Measurements from ENCODE around the gene KLHDC7A.

KLHDC7A gene

GRCh38 chr1:18473195-18473815 lies 7.4 kb upstream of the KLHDC7A start:
- H3K36me3 ChIP-seq (ENCODE audit: control insufficient read depth, insufficient read depth, low read length, severe bottlenecking), result no peaks in the 10 kb centered on the region
- peaks cover 3% of the 10 kb centered on the region for H3K9me3 ChIP-seq (ENCODE audit: control insufficient read depth, low read length)
- DNase-seq (ENCODE audit: low read depth), result no peak
- H3K9ac ChIP-seq (ENCODE audit: low read length), result no peak overlapping the region
- H3K4me3 ChIP-seq (ENCODE audit: low read length), result no peak overlapping the region
- no peaks in the 10 kb centered on the region for H3K4me1 ChIP-seq (ENCODE audit: control insufficient read depth, insufficient read depth, low read length)
- peaks cover 39% of the 10 kb centered on the region for H3K27me3 ChIP-seq (replicated peaks; ENCODE audit: control insufficient read depth, insufficient read depth, low read length)

GRCh38 chr1:18474559-18475175 lies 6.1 kb upstream of the KLHDC7A start:
- DNase-seq (ENCODE audit: low read depth), result no peak
- Histone ChIP-seq H3K36me3 (ENCODE audit: control insufficient read depth, insufficient read depth, low read length, severe bottlenecking) (no peaks in the 10 kb centered on the region), H3K9ac (ENCODE audit: low read length) (no peak overlapping the region), H3K9me3 (ENCODE audit: control insufficient read depth, low read length) (no peaks in the 10 kb centered on the region), H3K4me3 (ENCODE audit: low read length) (no peak overlapping the region), H3K4me1 (ENCODE audit: control insufficient read depth, insufficient read depth, low read length) (peaks cover 1% of the 10 kb centered on the region), H3K27me3 (replicated peaks; ENCODE audit: control insufficient read depth, insufficient read depth, low read length) (peaks cover 29% of the 10 kb centered on the region)

GRCh38 chr1:18475234-18475905 lies 5.4 kb upstream of the KLHDC7A start:
- DNase-seq (ENCODE audit: low read depth), result no peak
- Histone ChIP-seq H3K36me3 (ENCODE audit: control insufficient read depth, insufficient read depth, low read length, severe bottlenecking) (no peaks in the 10 kb centered on the region), H3K27me3 (replicated peaks; ENCODE audit: control insufficient read depth, insufficient read depth, low read length) (peaks cover 24% of the 10 kb centered on the region), H3K4me1 (ENCODE audit: control insufficient read depth, insufficient read depth, low read length) (peaks cover 7% of the 10 kb centered on the region), H3K4me3 (ENCODE audit: low read length) (no peak overlapping the region), H3K9ac (ENCODE audit: low read length) (no peak overlapping the region), H3K9me3 (ENCODE audit: control insufficient read depth, low read length) (no peaks in the 10 kb centered on the region)

- Histone ChIP-seq H3K9me3 (ENCODE audit: control insufficient read depth, low read length) (no peaks in the 10 kb centered on the region), H3K27me3 (replicated peaks; ENCODE audit: control insufficient read depth, insufficient read depth, low read length) (peaks cover 21% of the 10 kb centered on the region), H3K4me1 (ENCODE audit: control insufficient read depth, insufficient read depth, low read length) (peaks cover 13% of the 10 kb centered on the region), H3K9ac (ENCODE audit: low read length) (no peak overlapping the region), H3K36me3 (ENCODE audit: control insufficient read depth, insufficient read depth, low read length, severe bottlenecking) (no peaks in the 10 kb centered on the region), H3K4me3 (ENCODE audit: low read length) (no peak overlapping the region)
- DNase-seq (ENCODE audit: low read depth), result no peak
Observed at GRCh38 chr1:18479454-18479853, 1.3 kb upstream of the KLHDC7A start.

DNA sequence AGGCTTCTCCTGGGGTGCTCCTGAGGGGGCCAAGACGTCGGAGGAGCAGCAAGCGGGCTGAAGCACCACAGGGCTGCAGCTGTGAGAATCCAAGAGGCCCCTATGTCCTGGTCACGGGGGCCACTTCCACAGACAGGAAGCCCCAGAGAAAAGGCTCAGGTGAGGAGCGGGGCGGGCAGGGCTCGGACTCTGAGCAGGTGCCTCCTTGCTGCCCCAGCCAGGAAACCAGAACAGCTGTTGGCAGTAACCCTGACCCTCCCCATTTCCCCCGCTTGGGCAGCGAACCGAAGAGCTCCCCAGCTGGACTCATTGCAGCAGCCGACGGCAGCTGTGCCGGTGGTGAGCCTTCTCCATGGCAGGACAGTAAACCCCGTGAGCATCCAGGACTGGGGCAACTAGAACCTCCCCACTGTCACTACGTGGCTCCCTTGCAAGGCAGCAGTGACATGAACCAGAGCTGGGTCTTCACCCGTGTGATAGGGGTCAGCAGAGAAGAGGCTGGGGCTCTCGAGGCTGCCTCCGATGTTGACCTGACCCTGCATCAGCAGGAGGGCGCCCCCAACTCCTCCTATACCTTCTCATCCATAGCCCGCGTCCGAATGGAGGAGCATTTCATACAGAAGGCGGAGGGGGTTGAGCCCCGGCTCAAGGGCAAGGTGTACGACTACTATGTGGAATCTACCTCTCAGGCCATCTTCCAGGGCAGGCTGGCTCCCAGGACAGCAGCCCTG lies 625 bp downstream of the KLHDC7A start:
- Histone ChIP-seq H3K4me1 (ENCODE audit: control insufficient read depth, insufficient read depth, low read length) (peaks cover 13% of the 10 kb centered on the region), H3K9ac (ENCODE audit: low read length) (no peak overlapping the region), H3K9me3 (ENCODE audit: control insufficient read depth, low read length) (no peaks in the 10 kb centered on the region), H3K36me3 (ENCODE audit: control insufficient read depth, insufficient read depth, low read length, severe bottlenecking) (no peaks in the 10 kb centered on the region), H3K27me3 (replicated peaks; ENCODE audit: control insufficient read depth, insufficient read depth, low read length) (peaks cover 18% of the 10 kb centered on the region), H3K4me3 (ENCODE audit: low read length) (no peak overlapping the region)
- no peak for DNase-seq (ENCODE audit: low read depth)

DNA sequence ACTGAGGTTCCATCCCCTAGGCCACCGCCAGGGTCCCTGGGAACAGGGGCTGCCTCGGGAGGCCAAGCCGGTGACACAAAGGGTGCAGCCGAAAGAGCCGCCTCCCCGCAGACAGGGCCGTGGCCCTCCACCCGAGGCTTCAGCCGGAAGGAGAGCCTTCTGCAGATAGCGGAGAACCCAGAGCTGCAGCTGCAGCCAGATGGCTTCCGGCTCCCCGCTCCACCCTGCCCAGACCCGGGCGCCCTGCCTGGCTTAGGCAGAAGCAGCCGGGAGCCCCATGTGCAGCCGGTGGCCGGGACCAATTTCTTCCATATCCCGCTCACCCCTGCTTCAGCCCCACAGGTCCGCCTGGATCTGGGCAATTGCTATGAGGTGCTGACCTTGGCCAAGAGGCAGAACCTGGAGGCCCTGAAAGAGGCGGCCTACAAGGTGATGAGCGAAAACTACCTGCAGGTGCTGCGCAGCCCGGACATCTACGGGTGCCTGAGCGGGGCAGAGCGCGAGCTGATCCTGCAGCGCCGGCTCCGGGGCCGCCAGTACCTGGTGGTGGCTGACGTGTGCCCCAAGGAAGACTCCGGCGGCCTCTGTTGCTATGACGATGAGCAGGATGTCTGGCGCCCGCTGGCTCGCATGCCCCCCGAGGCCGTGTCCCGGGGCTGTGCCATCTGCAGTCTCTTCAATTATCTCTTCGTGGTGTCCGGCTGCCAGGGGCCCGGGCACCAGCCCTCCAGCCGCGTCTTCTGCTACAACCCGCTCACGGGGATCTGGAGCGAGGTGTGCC lies 1.4 kb downstream of the KLHDC7A start:
- H3K27me3 ChIP-seq (replicated peaks; ENCODE audit: control insufficient read depth, insufficient read depth, low read length), result peaks cover 19% of the 10 kb centered on the region
- H3K4me3 ChIP-seq (ENCODE audit: low read length), result no peak overlapping the region
- no peaks in the 10 kb centered on the region for H3K9me3 ChIP-seq (ENCODE audit: control insufficient read depth, low read length)
- H3K4me1 ChIP-seq (ENCODE audit: control insufficient read depth, insufficient read depth, low read length), result peaks cover 13% of the 10 kb centered on the region
- no peak for DNase-seq (ENCODE audit: low read depth)
- H3K9ac ChIP-seq (ENCODE audit: low read length), result no peak overlapping the region
- H3K36me3 ChIP-seq (ENCODE audit: control insufficient read depth, insufficient read depth, low read length, severe bottlenecking), result no peaks in the 10 kb centered on the region

- Histone ChIP-seq H3K9ac (ENCODE audit: low read length) (no peak overlapping the region), H3K36me3 (ENCODE audit: control insufficient read depth, insufficient read depth, low read length, severe bottlenecking) (no peaks in the 10 kb centered on the region), H3K9me3 (ENCODE audit: control insufficient read depth, low read length) (no peaks in the 10 kb centered on the region), H3K4me1 (ENCODE audit: control insufficient read depth, insufficient read depth, low read length) (peaks cover 13% of the 10 kb centered on the region), H3K27me3 (replicated peaks; ENCODE audit: control insufficient read depth, insufficient read depth, low read length) (peaks cover 20% of the 10 kb centered on the region), H3K4me3 (ENCODE audit: low read length) (no peak overlapping the region)
- no peak for DNase-seq (ENCODE audit: low read depth)
Observed at GRCh38 chr1:18482721-18483425, 2.1 kb downstream of the KLHDC7A start.

DNA sequence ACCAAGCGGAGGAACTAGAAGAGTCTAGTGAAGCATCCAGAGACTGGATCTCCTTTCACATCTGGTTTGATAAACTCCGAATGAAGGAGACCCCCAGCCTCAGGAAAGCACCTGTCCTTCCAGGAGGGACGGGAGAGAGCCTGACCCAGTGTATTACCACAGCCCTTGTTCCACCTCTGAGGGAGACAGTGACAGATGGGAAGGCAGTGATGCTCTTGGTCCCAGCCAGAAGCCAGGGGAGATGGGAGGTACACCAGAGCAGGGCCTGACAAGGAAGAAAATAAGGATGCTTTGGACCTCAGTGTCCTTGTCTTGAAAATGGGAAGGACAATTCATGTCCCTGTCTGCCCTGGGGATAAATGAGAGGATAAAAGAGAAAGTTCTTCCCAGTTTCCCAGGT lies 3.5 kb downstream of the KLHDC7A start:
- peaks cover 13% of the 10 kb centered on the region for H3K4me1 ChIP-seq (ENCODE audit: control insufficient read depth, insufficient read depth, low read length)
- no peak for DNase-seq (ENCODE audit: low read depth)
- no peak overlapping the region for H3K4me3 ChIP-seq (ENCODE audit: low read length)
- no peaks in the 10 kb centered on the region for H3K36me3 ChIP-seq (ENCODE audit: control insufficient read depth, insufficient read depth, low read length, severe bottlenecking)
- H3K27me3 ChIP-seq (replicated peaks; ENCODE audit: control insufficient read depth, insufficient read depth, low read length), result peaks cover 20% of the 10 kb centered on the region
- H3K9me3 ChIP-seq (ENCODE audit: control insufficient read depth, low read length), result no peaks in the 10 kb centered on the region
- H3K9ac ChIP-seq (ENCODE audit: low read length), result no peak overlapping the region

- Histone ChIP-seq H3K4me3 (ENCODE audit: low read length) (no peak overlapping the region), H3K27me3 (replicated peaks; ENCODE audit: control insufficient read depth, insufficient read depth, low read length) (peaks cover 20% of the 10 kb centered on the region), H3K9ac (ENCODE audit: low read length) (no peak overlapping the region), H3K9me3 (ENCODE audit: control insufficient read depth, low read length) (peaks cover 2% of the 10 kb centered on the region), H3K36me3 (ENCODE audit: control insufficient read depth, insufficient read depth, low read length, severe bottlenecking) (no peaks in the 10 kb centered on the region), H3K4me1 (ENCODE audit: control insufficient read depth, insufficient read depth, low read length) (peaks cover 11% of the 10 kb centered on the region)
- DNase-seq (ENCODE audit: low read depth), result no peak
Observed at GRCh38 chr1:18484721-18485120, 4.0 kb downstream of the KLHDC7A start.

DNA sequence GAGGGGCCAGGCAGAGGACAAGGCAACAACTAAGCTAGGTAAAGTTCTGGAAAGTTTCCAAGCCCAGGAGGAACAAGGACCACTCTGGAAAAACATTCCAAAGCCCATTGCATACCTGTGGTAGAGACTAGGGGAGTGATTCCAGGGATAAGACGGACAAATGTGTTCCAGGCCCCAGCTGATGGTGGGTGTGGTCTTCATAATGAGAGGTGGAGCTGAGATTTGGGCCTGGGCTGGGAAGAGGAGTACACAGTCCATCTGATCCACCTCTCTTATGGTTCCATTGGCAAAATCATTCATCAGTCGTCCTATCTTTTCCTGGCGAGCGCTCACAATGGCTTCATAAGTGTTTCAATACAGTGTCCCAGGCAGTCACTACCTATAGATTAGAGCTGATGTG lies 4.5 kb downstream of the KLHDC7A start:
- H3K4me3 ChIP-seq (ENCODE audit: low read length), result no peak overlapping the region
- DNase-seq (ENCODE audit: low read depth), result no peak
- H3K4me1 ChIP-seq (ENCODE audit: control insufficient read depth, insufficient read depth, low read length), result peaks cover 7% of the 10 kb centered on the region
- H3K27me3 ChIP-seq (replicated peaks; ENCODE audit: control insufficient read depth, insufficient read depth, low read length), result peaks cover 20% of the 10 kb centered on the region
- H3K9ac ChIP-seq (ENCODE audit: low read length), result no peak overlapping the region
- peaks cover 5% of the 10 kb centered on the region for H3K9me3 ChIP-seq (ENCODE audit: control insufficient read depth, low read length)
- H3K36me3 ChIP-seq (ENCODE audit: control insufficient read depth, insufficient read depth, low read length, severe bottlenecking), result no peaks in the 10 kb centered on the region

All from adipocyte (in vitro differentiated cells).